ENCODE measurements around the gene RAPGEF3.

DNA sequence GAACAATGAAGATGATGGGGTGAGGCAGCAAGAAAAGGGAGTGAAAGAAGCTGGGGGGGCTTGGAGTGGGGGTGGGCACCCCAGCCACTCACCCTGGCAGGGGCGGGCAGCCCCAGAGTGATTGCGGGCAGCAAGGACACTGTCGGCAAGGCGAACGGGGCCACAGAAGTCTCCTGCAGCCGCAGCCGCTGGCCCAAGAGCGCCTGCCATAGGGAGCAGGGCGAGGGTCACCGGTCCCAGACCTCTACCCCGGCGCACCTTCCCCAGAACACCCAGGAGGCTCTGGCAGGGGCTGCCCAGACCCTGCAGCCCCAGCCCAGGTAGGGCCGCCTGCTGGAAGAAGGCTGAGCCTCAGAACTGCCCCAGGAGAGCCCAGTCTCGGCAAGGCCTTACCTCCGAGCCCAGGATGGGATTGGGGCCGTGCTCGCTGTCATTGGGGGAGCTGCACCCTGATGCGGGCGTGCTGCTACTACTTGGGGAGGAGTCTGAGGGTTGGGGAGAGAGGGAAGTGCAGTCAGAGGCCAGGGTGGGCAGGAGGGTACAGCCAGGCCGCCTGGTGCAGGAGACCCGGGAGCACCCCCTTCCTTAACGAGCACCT is 37.2 kb upstream of the RAPGEF3 start:
- TF ChIP-seq FOXA1 (IDR thresholded peaks at IDR 0.05): no peak
- no peak for TF ChIP-seq CTCF (IDR thresholded peaks at IDR 0.05; ENCODE audit: low read depth, low read length, missing input control)
- no peak for TF ChIP-seq RAD21 (IDR thresholded peaks at IDR 0.05)
